HG02852 (cell line): ENCODE results near the gene CBX2.

Experiments
- ATAC-seq: cut with Tn5 transposase; IDR thresholded peaks from one replicate; pipeline ENCODE4 v1.9.1; 2021; ENCODE audit warnings: mild to moderate bottlenecking, moderate library complexity; ENCODE audit not compliant: unreplicated experiment

CBX2 gene

GRCh38 chr17:79811011-79811867 is 33.3 kb downstream of the CBX2 start:
- no peak for ATAC-seq

- no peak for ATAC-seq
These were observed 34.0 kb downstream of the CBX2 start for GRCh38 chr17:79811868-79812352.

- no peak for ATAC-seq
These were observed 34.7 kb downstream of the CBX2 start for GRCh38 chr17:79812353-79813258.

- ATAC-seq = no peak
These were observed 35.6 kb downstream of the CBX2 start for GRCh38 chr17:79813297-79814126.

- no peak for ATAC-seq
These were observed 36.4 kb downstream of the CBX2 start for GRCh38 chr17:79814127-79814973.

- no peak for ATAC-seq
These were observed 37.3 kb downstream of the CBX2 start for GRCh38 chr17:79814974-79815835.

- ATAC-seq = no peak
These were observed 38.0 kb downstream of the CBX2 start for GRCh38 chr17:79815836-79816461.

- no peak for ATAC-seq
These were observed 40.2 kb downstream of the CBX2 start for GRCh38 chr17:79818026-79818758.

- no peak for ATAC-seq
These were observed 41.1 kb downstream of the CBX2 start for GRCh38 chr17:79819085-79819484.

GRCh38 chr17:79819534-79820276 is 41.8 kb downstream of the CBX2 start:
- no peak for ATAC-seq

- ATAC-seq = no peak
These were observed 43.0 kb downstream of the CBX2 start for GRCh38 chr17:79820959-79821330.

GRCh38 chr17:79821331-79822095 is 43.6 kb downstream of the CBX2 start:
- no peak for ATAC-seq

- ATAC-seq = no peak
These were observed 44.7 kb downstream of the CBX2 start for GRCh38 chr17:79822583-79823124.

GRCh38 chr17:79824234-79824633 is 46.3 kb downstream of the CBX2 start:
- ATAC-seq = no peak

- no peak for ATAC-seq
These were observed 47.1 kb downstream of the CBX2 start for GRCh38 chr17:79824893-79825579.

- no peak for ATAC-seq
These were observed 47.6 kb downstream of the CBX2 start for GRCh38 chr17:79825580-79825921.
